NCI-H128 (cell line): Measurements from ENCODE around the gene TRIM33.

Experiments used
- DNase-seq: peaks from one replicate; lab custom pipeline; 2025; ENCODE audit not compliant: unreplicated experiment; lab: John Stamatoyannopoulos, UW

TRIM33 gene

GRCh38 chr1:114511032-114511785 lies at the start of gene TRIM33:
Gene TRIM33 (minus strand): TSS chr1:114511203. CDS start chr1:114511076, 127 bp downstream.
- DNase-seq, result peak; percentile 82

GRCh38 chr1:114559356-114559755 lies 48.4 kb upstream of the TRIM33 start:
- no peak for DNase-seq

DNA sequence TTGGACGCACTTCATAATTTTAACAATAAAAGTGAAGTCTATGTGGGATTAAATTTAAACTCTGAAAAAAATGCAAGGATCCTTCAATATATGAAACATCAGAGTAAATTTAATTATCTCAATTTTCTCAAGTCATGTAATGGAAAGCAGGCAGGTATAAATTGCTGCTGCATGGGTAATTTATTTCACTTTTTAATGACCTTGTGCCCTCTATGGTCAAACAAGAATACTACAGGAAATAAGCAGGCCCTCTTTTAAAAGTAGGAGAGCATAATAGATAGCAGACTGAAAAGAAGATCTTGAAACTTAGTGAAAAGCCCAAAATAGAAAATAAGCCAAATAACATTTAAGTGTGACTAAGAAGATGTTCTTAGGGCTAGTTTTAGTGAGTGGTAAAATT lies 47.5 kb upstream of the TRIM33 start:
- no peak for DNase-seq

DNA sequence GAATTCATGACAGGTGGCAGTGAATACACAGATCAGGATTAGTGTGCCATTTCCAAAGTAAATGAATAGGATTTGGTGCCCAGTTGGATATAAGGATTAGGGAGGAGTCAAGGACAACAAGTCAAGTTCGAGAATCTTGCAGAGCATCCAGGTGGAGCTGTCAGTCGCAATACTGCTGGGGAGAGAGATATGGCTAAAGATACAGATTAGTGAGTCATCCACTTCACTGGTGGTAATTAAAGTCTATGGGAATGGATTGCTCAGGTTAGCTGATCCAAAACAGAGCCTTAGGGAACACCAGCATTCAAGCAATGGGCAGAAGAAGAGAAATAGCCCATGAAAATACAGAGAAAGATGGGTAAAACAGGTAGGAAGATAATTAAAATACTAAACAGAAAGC lies 43.6 kb upstream of the TRIM33 start:
- no peak for DNase-seq

DNA sequence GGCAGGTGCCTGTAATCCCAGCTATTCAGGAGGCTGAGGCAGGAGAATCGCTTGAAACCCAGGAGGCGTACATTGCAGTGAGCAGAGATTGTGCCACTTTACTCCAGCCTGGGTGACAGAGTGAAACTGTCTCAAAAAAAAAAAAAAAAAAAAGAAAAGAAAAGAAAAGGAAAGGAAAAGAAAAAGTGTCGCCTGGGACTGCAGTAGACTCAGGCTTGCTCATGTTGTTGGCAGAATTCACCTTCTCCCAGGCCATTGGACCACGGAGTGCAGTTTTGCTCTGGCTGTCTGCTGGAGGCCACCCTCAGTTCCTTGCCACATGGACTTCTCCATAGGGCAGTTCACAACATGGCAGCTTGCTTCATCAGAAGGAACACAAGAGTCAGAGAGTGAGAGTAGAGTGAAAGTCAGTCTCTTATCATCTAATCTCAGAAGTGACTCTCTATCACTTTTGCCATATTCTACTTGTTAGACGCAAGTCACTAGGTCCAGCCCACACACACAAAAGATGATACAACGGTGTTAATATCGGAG lies 41.2 kb upstream of the TRIM33 start:
- DNase-seq, result no peak

DNA sequence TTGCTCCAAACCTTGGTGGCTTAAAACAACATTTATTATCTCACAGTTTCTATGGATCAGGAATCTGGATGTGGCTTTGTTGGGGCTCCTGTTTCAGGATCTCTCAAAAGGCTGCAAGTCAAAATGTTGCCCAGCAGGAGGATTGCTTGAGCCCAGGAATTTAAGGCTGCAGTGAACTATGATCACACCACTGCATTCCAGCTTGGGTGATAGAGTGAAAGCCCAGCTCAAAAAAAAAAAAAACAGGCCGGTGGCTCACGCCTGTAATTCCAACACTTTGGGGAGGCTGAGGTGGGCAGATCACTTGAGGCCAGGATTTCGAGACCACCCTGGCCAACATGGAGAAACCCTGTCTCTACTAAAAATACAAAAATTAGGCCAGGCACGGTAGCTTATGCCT lies 40.4 kb upstream of the TRIM33 start:
- no peak for DNase-seq

- DNase-seq, result no peak
Measured at GRCh38 chr1:114550336-114550735, 39.3 kb upstream of the TRIM33 start.

GRCh38 chr1:114549137-114549536 lies 38.1 kb upstream of the TRIM33 start:
- no peak for DNase-seq

DNA sequence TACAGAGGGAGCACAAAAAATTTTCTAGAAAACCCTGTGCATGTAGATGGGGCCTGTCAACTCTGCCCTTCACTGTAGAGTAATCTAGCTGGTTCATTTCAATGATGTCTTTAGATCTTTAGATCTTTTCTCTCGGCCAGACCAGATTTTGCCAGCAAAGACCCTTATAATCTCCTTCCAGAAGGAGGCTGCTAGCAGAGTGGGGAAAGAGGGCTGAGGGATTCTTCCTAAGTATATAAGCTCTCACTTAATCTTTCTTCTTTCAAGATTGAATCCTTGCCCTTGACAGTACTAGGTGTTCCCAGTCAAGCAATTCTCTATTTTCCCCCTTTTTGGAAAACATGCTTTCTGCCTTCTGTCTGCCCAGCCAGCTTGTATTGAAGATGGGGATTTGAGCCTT lies 36.1 kb upstream of the TRIM33 start:
- DNase-seq, result no peak

DNA sequence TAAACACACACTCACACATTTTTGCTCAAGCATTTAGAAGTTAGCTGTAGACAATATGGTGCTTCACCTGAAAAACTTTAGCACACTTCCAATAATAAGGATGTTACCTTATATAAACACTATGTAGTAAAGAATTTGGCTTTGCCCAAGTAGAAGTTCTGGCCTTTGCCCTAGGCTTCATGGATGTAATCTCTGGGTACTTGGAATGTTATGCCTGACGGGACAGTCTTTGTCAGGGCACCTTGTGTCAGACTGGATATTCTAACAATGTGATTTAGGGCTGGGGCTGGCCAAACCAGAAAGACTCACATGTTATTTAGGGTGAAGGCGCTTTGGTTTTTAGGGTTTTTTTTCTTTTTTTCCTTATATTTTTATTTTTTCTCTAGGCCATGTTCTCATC lies 34.8 kb upstream of the TRIM33 start:
- DNase-seq, result no peak

DNA sequence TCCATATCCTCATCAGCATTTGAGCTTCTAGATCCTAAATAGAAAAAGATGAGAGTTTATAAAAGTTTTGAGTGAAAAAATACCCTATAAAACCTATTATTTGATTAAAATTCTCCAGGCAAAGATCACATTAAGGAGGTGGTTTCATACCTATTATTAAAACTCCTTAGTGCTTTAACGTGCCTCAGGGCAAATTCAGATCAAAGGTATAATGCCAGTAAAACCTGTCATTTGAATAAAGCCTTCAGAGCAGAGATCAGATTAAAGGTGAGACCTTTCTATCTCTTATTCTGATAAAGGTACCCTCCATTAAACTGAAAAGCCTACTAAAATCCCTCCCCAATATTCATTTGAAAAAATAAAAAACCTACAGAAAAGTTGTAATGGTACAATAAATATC lies 34.3 kb upstream of the TRIM33 start:
- DNase-seq, result no peak

- DNase-seq, result no peak
Measured at GRCh38 chr1:114540821-114541220, 29.8 kb upstream of the TRIM33 start.

DNA sequence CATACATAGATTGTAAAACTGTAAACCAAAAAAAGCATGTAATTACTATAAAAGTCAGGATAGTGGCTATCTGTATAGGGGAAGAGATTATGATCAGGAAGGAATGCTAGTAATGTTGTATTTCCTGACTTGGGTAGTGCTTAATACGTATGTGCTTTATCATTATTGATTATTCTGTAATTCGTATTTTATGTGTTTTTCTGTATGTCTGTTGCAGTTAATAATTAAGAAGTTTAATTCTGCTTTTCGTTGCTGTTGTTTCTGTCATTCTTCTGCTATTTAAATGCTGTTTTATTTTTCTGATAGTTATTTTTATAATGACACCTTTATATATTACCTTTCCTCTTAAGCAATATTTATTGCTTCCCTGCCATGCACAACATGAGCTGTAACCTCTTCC lies 29.3 kb upstream of the TRIM33 start:
- no peak for DNase-seq

GRCh38 chr1:114536043-114536442 lies 25.0 kb upstream of the TRIM33 start:
- no peak for DNase-seq

GRCh38 chr1:114535401-114535800 lies 24.4 kb upstream of the TRIM33 start:
- no peak for DNase-seq

GRCh38 chr1:114531094-114531493 lies 20.1 kb upstream of the TRIM33 start:
- no peak for DNase-seq

DNA sequence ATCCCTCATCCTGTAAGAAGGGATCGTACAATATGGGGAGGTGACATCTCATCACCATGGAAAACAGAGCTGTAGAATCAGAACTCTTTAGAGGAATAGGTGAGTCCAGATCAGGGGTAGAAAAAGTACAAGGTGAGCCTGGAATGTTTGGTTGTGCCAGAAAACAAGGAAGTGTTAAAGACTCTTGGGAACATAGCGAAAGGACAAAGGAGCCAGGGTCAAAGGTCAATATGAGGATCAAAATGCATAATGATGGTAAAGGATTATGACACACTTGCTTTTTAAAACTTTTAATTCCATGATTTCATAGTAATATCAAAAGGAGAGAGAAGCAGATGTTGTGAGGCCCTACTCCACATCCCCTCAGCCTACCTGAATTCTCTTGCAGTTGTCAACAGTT lies 19.2 kb upstream of the TRIM33 start:
- DNase-seq, result no peak

DNA sequence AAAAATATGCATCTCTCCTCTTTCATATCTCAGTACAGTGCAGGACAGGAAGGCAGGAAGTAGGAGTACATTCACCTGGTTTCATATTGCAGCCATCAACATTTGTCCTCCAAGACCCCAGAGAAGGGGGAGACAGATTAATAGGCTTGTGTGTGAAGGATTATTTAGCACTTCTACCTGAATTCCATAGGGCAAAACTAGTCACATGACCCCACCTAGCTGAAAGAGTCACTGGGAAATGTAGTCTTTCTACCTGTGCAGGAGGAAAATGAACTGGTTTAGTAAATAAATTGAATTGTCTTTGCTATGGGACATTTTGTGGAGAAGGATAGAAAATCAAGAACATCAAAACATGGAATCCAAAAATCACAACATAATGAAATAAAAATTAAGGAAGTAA lies 13.9 kb upstream of the TRIM33 start:
- no peak for DNase-seq

GRCh38 chr1:114522264-114522575 lies 11.2 kb upstream of the TRIM33 start:
- no peak for DNase-seq

DNA sequence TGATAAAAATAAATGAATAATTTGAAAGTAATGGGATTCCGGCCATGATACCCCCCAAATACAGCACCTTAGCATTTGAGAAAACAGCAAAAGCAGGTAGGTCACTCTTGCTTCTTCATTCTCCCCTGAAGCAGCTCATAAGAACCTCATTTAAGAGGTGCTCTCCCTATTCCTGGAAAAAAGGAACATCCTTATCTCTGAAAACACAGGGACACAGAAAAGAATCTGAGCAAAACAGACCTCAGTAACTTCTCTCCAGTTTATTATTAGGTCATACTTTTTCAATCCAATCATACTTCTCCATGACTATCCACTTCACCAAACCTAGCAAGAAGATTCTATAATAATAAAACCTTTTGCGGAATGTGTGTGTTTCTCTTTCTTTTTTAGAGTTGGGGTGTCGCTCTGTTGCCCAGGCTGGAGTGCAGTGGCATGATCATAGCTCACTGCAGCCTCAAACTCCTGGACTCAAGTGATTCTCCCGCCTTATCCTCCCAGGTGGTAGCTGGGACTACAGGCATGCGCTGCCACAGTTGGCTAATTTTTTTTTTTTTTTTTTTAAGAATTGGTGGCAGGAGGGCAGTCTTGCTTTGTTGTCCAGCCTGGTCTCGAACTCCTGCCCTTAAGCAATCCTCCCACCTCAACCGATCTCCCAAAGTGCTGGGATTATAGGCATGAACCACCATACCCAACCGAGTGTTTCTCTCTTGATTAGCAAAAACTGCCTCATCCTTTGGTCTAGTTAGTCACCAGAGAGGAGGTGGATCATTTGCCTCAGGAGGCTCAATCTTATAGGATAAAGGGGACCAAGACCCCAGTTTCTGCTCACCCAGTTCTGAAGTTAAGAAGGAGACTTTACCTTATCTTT lies 10.6 kb upstream of the TRIM33 start:
- no peak for DNase-seq

DNA sequence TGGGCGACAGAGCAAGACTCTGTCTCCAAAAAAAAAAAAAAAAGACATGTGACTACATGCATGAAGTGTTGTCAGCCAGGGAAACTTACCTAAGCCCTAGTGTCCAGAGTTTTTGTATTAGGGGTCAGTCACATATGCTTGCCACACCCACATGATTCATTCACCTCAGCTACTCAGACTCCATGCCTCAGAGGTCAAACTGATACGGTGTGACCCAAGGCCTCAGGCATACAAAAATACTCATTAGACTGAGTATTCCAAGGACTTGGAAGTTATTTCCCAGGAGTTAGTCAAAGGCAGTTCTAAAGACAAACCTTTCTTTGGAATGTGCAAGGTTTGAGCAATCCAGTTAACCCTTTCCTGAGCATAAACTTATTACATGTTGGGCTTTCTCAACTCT lies 6.3 kb upstream of the TRIM33 start:
- no peak for DNase-seq

DNA sequence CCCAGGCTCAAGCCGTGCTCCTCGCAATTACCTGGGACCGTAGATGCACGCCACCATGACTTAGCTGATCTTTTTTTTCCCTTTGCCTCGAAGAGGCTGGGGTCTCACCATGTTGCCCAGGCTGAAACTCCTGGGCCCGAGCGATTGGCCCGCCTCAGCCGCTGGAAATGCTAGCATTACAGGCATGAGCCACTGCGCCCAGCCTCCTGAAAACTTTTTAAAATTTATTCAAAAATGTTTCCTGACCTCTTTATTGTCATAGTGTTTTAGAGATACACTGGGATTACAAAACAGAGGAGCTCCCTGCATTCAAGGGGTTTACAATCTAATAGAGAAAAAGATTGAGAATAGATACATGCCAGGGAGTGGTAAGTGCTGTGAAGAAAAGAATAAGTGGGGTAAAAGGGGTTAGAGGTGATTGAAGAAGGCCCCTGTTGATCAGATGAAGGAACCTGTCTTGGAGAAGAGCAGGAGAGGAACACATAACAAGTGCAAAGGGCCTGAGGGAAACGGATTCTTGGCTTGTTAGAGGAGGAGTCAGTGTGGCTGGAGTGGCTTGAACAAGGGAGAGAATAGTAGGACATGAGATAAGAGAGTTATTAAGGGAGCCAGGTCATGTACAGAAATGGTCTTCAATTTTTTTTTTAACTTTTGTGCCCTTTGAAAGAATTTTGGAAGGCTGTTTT lies 1.7 kb upstream of the TRIM33 start:
- no peak for DNase-seq
